ENCODE results near the gene TUT1. TPM values are rescaled to one million over a fixed set of nuclear protein-coding genes. Genes with fewer than 3 reads are reported as not detected.
A peak's percentile ranks its signal among the peaks of the same experiment; 100 is the strongest.

TUT1 gene
- total and polyA plus RNA-seq, 2 experiments from 2014 or later: 12.8 to 22.2 TPM

GRCh38 chr11:62601372-62602140 is 10.2 kb upstream of the TUT1 start, which contains the start of gene MTA2:
TSS of gene MTA2 (minus strand) at chr11:62601865. CDS start at chr11:62601450, 415 bp downstream.
- 0 out of 2 replicates have a peak, but pooled peaks have one; percentile 26 for TF ChIP-seq ETS1 (IDR thresholded peaks at IDR 0.05)
- TF ChIP-seq POLR2AphosphoS5 (IDR thresholded peaks at IDR 0.05; ENCODE audit: low read depth): 0 out of 2 replicates have a peak, but pooled peaks have one; percentile 11
- TF ChIP-seq REST (IDR thresholded peaks at IDR 0.05; ENCODE audit: unreplicated experiment): no peak
- peak; percentile 99 for DNase-seq (ENCODE audit: low spot score)
- H3K36me3 ChIP-seq (ENCODE audit: insufficient read depth): peaks cover 9% of the 10 kb centered on the region; the same call in 1 of the 2 replicates
- peak within 1 kb of the TSS; percentile 99 for H3K4me2 ChIP-seq
- peaks cover 23% of the 10 kb centered on the region for H3K79me2 ChIP-seq (replicated peaks; ENCODE audit: insufficient read depth)
- Mint-ChIP-seq H3K9me3 (no peaks in the 10 kb centered on the region; the same call in 2 of the 3 replicates), H3K27me3 (ENCODE audit: insufficient read depth, low read depth, poor library complexity) (peaks cover 36% of the 10 kb centered on the region), H3K36me3 (ENCODE audit: low read depth) (peaks cover 50% of the 10 kb centered on the region), H3K27ac (peak within 1 kb of the TSS; percentile 97), H3K4me3 (peak within 1 kb of the TSS; percentile 91), H3K4me1 (peaks cover 53% of the 10 kb centered on the region)
- peaks cover 43% of the 10 kb centered on the region for H3K27me3 ChIP-seq (ENCODE audit: insufficient read depth)
- H2AFZ ChIP-seq: peak within 1 kb of the TSS; percentile 98
- H3F3A ChIP-seq (replicated peaks; ENCODE audit: low read depth): peaks cover 28% of the 10 kb centered on the region
- H4K20me1 ChIP-seq (replicated peaks; ENCODE audit: insufficient read depth): peaks cover 17% of the 10 kb centered on the region
- H3K4me3 ChIP-seq: peak within 1 kb of the TSS; percentile 96
- ATAC-seq: peak; percentile 78
- H3K4me1 ChIP-seq (ENCODE audit: insufficient read depth): peaks cover 20% of the 10 kb centered on the region; the same call in 1 of the 2 replicates
- no peaks in the 10 kb centered on the region for H3K9me2 ChIP-seq (ENCODE audit: insufficient read depth)
- H3K27ac ChIP-seq (ENCODE audit: low read depth): peak within 1 kb of the TSS; percentile 95

- H3K9me3 Mint-ChIP-seq: no peaks in the 10 kb centered on the region; the same call in 2 of the 3 replicates
- peak overlapping the region; percentile 91 for H3K4me3 Mint-ChIP-seq
- no peaks in the 10 kb centered on the region for H3K9me2 ChIP-seq (ENCODE audit: insufficient read depth)
- H3K36me3 ChIP-seq (ENCODE audit: insufficient read depth): peaks cover 14% of the 10 kb centered on the region; the same call in 1 of the 2 replicates
- peak overlapping the region; percentile 90; the same call in 1 of the 2 replicates for H2AFZ ChIP-seq
- H3F3A ChIP-seq (replicated peaks; ENCODE audit: low read depth): peaks cover 28% of the 10 kb centered on the region
- peak overlapping the region; percentile 27; the same call in 1 of the 2 replicates for H3K27ac Mint-ChIP-seq
- peaks cover 23% of the 10 kb centered on the region for H3K79me2 ChIP-seq (replicated peaks; ENCODE audit: insufficient read depth)
- peaks cover 36% of the 10 kb centered on the region for H3K27me3 Mint-ChIP-seq (ENCODE audit: insufficient read depth, low read depth, poor library complexity)
- peak overlapping the region; percentile 63; the same call in 1 of the 2 replicates for H3K27ac ChIP-seq (ENCODE audit: low read depth)
- H3K36me3 Mint-ChIP-seq (ENCODE audit: low read depth): peaks cover 55% of the 10 kb centered on the region
- peak overlapping the region; percentile 88 for H3K4me2 ChIP-seq
- no peak for DNase-seq (ENCODE audit: low spot score)
- peak overlapping the region; percentile 96 for H3K4me3 ChIP-seq
- ATAC-seq: no peak
- H4K20me1 ChIP-seq (replicated peaks; ENCODE audit: insufficient read depth): peaks cover 22% of the 10 kb centered on the region
- peaks cover 20% of the 10 kb centered on the region; the same call in 1 of the 2 replicates for H3K4me1 ChIP-seq (ENCODE audit: insufficient read depth)
- H3K27me3 ChIP-seq (ENCODE audit: insufficient read depth): peaks cover 43% of the 10 kb centered on the region
- H3K4me1 Mint-ChIP-seq: peaks cover 49% of the 10 kb centered on the region
- TF ChIP-seq REST (IDR thresholded peaks at IDR 0.05; ENCODE audit: unreplicated experiment) (no peak), EZH2phosphoT487 (IDR thresholded peaks at IDR 0.05; ENCODE audit: unreplicated experiment) (no peak), ZNF331 (CRISPR knock-in tag; IDR thresholded peaks at IDR 0.05; ENCODE audit: low read depth) (no peak)
These were observed 9.7 kb upstream of the TUT1 start for GRCh38 chr11:62601122-62601371.

Measured in GM23338 (cell line).